GM23338 (cell line): ENCODE results near the gene XRN2.

Experiments
- CTCF ChIP-seq, 2 experiments: fragments of 200-600 bp in 1 of 2; sonication (generic) in 1 of 2; conservative IDR thresholded peaks; 2 replicates each; pipeline versions ENCODE4 v1.5.1 to v1.6.1; 2016 to 2017; ENCODE audit warnings: antibody characterized with exemption in 2 of 2, low read depth in 2 of 2, mild to moderate bottlenecking in 2 of 2, moderate library complexity in 1 of 2
- EZH2 ChIP-seq: fragments of 200-600 bp; sonication (generic); IDR thresholded peaks from one replicate; pipeline ENCODE4 v1.8.0; 2017; ENCODE audit warnings: antibody characterized with exemption, mild to moderate bottlenecking, low read depth; ENCODE audit not compliant: unreplicated experiment
- JUNB ChIP-seq: IDR thresholded peaks from one replicate; pipeline ENCODE4 v1.6.1; 2016; ENCODE audit warnings: antibody characterized with exemption; ENCODE audit not compliant: unreplicated experiment
- ZNF331 ChIP-seq: fragments of 250-450 bp; sonication (Bioruptor Pico); IDR thresholded peaks from 2 replicates; pipeline ENCODE4 v1.5.0; 2020; ENCODE audit warnings: low read depth, mild to moderate bottlenecking, moderate library complexity

GRCh38 chr20:21371193-21371592, 68.1 kb downstream of the XRN2 start:
- TF ChIP-seq CTCF (conservative IDR thresholded peaks at IDR 0.05; ENCODE audit: low read depth in 2 of 2) (no peak), ZNF331 (no peak), EZH2 (no peak), JUNB (no peak)
